DMS79 treated with DMSO at 0.1 percent for 48 hours (cell line): ENCODE measurements around the gene AUTS2.

Experiments used
- DNase-seq: peaks from one replicate; lab custom pipeline; 2025; lab: John Stamatoyannopoulos, UW

The AUTS2 gene

DNA sequence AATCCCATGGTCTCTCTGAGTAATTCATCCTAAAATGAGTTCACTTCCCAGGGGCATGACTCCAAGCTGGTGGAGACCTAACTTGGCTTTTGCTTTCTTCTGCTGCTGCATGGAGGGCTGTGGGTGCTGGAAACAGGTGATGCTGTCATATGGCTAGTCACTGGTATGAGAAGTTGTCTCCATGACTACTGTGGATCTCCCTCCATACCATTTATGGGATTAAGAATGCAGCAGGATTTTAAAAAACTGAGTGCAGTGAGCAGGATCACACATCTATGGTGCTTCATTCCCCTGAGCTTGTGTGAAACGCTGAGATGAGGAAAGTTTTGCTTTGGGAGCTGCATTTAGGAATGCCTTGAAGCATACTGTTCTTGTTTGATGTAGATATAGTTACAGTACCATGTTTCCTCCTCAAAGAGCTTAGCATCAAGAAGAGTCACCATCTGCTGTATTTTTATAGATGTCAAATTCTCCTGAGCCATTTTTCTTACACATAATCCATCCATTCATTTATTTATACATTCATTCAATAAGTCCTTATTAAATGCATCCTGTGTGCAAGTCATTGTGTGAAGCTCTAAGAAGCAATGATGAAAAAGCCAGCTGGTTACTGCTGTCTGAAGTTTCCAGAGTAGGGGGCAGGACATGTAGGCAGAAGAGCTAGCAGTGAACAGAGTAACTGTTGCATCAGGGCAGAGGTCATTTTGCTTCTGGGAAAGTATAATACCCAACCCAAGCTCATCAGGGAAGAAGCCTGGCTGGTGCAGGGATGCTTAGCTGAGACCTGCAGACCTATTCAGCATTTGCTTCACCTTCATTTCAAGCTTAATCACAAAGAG lies 534.8 kb downstream of the AUTS2 start:
- no peak for DNase-seq

DNA sequence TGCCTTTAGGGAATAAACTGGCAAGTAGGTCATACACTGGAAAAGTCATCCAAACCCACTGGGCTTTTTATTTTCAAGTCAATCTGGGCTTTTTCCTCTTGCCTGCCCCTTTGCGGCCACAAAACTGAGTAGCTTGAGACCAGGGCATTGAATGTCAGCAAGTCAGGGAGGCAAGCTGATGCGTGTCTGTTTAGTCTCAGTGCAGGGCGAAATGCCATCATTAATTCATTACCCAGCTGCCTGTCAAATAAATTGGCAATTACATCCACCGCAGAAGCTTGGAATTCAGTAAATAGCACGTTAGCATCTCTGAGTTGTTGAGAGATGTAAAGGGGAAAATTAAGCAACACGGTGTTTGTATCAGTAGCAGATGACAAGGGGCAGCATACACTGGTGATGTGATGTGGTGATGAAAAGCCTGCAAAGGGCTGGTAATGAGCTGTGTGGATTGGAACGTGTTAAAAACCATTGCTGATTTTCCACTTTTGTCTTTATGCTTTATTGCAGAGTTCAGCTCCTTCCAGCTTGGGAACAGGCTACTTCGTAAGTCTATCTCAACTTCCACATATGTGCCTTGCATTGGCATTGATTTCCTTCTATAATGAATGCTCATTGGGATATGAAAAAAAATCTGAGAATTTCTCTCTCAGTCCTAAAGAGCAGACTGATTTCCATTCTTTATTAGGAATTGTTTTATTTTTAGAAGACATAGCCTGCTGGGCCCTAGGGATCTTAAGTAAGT lies 535.9 kb downstream of the AUTS2 start:
- DNase-seq, result no peak

DNA sequence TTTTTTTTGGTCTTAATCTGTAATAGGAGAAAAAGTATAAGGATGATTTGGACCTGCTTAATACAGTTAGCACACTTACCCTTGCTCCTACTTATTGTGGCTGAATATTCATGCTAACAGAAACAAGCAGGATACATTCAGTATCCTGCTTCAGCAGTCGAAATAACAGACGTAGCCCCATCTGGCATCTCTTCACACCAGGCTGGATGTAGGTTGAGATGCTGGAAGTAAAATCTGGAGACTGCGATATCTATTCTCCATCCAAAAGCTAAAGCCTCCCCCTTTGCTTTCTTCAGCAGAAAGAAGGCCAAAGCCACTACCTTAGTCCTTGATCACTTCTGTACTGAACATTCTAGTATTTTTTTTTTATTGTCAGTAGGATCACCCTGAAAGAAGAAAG lies 537.4 kb downstream of the AUTS2 start:
- no peak for DNase-seq

DNA sequence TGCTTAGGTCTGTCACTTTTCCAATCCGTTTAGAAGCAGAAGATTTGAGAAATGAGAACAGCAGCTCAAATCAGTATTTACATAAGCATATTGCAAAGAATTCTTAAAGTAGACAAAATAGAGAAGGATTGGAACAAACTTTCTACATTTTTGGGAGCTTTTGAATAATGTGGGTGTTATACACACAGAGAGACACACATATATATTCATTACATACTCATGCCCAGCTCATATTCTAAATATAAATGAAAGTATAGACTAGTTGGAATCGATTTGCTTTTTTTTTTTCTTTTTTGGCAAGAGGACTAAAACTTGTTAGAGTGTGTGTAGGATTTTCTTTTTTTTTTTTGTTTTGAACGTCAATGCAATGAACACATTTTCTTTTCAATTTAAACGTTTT lies 538.9 kb downstream of the AUTS2 start:
- no peak for DNase-seq

DNA sequence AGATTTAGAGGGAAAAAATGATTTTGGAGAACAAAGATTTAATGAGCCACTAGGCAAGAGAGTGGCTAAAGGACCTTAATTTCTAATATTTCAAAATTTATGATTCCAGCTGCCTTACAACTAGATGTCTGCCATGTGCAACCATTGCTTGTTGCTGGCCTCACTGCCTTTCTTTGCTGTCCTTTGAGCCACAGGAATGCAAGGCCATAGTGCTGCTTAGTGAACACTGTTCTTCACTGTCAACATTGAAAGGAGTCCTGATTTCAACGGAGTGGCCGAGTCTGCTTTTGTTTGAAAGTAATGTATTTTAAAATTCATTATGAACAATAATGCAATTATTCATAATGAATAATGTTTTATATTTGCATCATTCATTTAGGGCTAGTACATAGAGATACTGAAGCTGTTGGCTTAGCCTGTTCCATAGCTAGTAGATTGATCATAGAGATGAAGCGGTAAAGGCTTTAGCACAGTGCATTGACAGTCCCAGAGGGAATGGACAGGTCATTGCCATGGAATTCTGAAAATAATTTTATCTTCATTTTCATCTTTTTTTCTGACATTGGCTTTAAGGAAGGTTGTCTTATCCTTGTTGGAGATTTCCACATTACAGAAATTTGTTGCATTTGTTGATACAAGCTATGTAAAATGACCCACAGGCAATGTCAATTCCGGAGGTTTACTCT lies 544.1 kb downstream of the AUTS2 start:
- no peak for DNase-seq

DNA sequence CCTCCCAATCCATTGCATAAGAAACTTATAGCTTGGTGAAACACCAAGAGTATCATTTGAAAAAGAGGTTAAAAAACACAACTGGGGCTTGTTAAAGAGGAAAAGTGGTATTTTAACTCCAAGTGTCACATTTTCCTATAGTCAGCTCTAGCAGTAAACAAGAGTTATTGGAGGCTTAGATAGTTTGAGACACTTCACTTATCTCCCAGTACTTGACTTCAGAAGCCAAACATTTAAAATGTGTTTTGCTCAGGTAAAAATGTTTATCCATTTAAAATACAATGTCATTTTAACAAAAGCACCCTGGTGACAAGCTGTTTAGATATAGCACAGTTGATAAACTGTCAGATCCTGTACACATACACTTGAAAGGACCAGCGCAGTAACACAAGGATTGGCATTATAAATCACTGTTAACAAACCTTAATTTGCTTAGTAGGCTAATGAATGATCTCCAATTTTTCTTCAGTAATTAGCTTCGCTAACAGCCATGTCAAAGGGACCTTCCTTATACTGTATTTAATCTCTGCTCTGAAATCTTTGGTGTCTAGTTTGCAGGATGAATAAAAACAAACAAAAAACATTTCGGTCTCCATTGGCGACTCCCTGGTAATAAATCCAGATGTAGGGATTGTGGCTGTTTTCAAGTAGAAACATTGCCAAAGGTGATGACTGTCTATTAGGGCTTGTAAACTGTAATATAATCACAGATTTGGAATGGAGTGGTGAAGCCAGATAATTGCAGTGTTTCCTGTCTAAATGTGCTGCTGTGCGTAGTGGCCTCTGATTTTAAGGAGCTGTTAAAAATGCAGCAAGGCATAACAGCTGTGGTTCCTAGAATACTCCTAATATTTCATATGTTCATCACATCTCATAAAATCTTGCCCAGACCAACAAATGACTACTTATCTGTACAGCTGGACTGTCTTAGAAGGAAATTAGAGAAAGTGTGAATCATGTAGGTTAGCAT lies 545.1 kb downstream of the AUTS2 start:
- DNase-seq, result peak; percentile 86

DNA sequence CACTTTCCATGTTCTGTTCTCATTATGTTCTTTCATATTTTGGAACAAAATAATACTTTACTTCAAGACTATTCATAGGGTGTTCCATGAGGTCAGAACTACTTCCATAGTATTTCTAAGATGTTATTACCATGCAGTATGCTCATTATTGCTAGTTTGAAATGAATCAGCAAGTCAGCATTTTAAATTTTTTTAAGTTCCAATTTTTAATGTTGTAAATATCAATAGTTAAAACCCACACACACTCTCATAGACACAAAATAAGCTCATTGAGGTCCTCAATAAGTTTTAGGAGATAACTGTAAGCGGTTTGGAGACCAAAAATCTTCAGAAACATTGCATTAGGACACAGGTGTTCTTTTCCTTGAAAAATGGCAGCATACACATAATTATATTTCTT lies 550.7 kb downstream of the AUTS2 start:
- no peak for DNase-seq

DNA sequence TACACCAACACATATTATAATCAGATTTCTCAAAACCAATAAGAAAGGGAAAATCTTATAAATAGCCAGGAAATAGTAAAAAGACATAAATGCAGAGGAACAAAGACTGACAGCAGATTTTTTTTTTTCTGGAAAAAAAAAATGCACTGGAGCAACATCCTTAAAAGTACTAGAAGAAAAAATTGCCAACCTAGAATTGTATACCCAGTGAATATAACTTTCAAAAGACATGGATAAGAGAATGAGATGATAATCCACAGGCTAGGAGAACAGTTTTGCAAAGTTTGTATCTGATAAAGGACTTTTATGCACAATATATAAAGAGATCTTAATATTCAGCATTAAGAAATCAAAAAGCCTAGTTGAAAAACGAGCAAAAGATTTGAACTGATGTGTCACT lies 554.0 kb downstream of the AUTS2 start:
- DNase-seq, result no peak

DNA sequence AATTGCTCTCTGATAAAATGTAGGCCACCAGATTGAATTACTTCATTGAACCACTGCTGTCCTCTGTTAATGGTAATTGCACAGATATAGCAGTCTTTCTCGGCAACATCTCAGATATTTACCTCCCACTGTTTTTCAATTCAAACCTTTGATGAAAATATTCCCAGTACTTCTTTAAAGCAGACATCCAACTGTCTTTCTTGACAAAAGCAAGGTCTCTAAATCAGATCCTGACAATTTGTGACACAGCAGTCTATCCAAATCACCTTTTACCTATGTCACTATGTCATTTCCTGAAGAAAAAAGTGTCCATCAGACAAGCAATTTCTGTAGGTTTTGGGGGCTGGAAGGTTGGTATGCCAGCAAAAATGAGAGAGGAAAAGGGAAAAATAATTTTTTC lies 555.7 kb downstream of the AUTS2 start:
- no peak for DNase-seq

DNA sequence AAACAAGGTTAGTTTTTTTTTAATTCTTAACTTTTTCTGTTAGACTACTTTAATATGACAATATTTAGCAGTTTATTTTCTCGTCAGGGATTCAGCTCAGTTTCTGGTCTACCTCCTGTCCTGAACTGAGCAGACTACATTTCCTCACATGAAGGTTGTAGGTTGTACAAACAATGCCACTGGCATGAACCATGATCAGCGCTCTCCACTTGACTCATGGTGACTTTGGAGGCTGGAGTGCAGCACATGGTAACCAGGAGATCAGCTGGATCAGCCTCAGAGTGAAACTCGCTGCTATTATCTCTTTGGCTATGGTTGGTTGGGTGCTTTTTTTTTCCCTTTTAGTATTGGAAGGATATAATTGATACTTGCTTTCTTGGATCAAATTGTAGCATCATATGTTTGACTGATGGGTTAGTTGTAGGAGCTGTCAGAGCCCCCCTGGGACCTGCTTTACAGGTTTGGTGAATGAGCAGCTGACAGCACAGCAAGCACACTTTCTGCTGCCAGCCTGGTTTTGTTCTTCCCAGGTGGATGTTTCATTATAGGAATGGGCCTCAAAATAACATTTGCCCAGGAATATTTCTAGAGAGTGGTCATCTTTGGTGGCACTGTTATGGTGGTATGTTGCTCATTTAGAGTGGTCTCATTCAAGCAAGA lies 556.4 kb downstream of the AUTS2 start:
- no peak for DNase-seq

DNA sequence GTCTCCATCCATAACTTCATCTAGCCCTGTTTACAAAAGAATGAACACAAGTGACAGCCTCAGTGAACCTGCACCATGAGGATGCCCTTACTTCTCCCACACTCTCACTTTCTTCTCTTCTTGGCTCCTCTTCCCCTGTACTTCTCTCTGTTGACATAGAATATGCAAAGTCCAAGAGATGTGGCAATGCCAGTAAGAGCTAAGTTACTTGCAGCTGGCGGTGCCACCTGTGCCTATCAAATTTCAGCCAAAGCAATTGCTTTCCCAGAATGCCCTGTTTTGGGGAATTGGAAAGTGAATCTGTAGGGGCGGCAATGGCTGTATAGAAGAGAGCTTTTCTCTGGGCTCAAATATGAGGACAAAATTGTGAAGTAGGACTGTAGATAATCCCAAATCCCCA lies 557.8 kb downstream of the AUTS2 start:
- no peak for DNase-seq

DNA sequence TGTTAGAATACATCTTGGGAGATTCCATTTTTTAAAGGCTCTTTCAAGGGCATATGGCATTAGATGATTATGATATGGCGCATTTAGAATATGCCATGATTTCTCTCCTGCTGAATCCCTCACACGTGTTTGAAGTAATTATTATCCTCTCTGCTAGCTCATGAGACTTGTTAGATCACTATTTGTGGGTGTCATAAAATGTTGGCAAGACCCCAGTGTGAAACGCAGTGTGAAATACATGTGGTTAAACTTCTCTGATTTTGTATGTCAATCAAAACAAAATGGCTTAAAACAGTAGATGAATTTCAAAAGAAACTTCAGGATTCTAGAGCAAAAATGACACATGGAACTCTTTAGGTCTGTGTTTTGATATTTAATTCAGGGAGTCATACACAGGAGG lies 560.8 kb downstream of the AUTS2 start:
- DNase-seq, result no peak

DNA sequence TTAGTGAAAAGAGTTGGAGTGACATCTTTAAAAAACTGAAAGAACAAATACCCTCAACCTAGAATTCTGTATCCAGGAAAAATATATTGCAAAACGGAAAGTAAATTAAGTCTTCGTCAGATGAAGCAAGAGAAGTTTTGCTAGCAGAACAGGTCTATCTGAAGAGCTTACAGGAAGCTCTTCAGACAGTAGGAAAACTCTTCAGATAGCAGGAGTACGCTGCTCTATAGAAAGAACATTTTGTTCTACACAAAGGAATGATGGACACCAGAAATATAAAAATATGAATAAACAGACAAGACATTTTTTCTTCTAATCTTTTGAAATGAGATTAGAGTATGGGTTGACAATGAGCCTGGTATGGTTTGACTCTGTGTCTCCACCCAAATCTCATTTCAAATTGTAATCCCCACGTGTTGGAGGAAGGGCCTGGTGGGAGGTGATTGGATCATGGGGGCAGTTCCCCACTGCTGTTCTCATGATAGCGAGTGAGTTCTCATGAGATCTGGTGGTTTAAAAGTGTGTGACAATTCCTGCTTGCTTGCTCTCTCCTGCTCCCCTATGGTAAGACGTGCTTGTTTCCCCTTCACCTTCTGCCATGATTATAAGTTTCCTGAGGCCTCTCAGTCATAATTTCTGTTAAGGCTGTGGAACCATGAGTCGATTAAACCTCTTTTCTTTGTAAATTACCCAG lies 567.3 kb downstream of the AUTS2 start:
- DNase-seq, result no peak

DNA sequence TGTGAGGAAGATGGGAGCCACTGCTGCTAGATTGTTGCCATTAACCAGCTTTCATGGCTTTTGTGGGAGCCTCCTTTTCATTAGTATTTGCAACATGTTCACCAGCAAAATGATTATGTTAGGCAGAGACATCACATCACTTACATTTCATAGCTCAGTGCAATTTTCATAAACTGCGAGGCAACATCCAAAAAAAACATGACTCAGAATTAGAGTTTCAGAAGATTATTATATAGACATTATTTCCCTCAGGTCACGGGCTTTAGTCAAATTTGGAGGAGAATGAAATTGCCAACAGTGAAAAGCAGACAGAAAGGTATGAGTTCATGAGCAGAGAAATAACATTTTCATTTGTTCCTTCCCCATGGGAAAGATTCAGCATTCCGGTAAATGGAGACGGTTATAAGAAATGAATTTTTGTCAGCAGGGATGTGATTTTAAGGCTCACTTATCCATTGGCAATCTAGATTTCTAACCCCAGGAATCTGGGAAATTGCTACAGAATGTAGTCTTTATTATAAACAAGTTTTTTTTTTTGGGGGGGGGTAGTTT lies 573.2 kb downstream of the AUTS2 start:
- no peak for DNase-seq

DNA sequence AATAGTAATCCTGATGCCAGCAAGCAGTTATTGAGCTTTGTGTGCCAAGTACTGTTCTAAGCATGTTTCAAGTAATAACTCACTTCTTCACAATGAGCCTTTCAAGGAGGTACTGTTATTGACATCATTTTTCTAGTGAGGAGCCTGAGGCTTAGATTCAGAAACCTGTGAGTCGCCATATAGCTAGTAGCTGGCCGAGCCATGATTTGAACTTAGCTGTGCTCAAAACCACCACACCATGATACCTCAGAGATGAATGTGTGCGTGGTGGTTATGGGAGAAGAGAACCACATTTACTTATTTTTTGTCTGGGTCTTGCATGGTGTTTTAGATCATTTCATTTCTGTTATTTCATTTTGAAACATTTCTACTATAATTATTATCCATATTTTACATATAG lies 578.9 kb downstream of the AUTS2 start:
- DNase-seq, result no peak

DNA sequence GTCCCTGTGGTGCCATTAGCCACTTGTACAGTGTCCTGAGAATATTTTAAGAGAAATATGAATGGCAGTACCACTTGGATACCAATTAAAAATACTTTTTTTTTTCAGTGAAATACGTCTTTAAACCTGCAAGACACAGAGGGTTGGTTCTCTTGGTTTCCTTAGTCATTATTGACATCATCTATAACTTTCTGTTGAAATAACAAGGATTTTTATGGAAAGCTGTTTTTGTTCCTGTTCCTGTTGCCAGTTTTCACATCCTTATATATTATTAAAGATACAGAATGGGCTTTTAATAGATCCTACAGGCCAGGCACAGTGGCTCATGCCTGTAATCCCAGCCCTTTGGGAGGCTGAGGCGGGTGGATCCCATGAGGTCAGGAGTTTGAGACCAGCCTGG lies 579.9 kb downstream of the AUTS2 start:
- no peak for DNase-seq

DNA sequence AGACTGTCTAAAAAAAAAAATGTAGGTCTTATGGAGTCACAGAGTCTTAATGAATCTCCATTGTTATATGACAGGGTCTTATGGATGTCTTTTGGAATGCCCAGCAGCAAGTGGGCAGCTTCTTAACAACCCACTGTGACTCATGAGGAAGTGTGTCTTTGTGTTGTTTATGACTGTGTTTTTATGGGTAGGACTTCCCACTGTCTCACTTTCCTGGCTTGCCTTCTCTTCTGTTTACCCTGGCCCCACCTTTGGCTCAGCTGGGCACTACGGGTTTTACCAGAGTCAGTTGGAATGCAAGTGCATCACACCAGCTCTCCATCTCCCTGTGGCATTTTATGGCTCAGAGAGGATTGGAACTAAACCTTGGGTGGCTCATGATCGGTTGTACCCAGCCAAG lies 580.5 kb downstream of the AUTS2 start:
- no peak for DNase-seq

DNA sequence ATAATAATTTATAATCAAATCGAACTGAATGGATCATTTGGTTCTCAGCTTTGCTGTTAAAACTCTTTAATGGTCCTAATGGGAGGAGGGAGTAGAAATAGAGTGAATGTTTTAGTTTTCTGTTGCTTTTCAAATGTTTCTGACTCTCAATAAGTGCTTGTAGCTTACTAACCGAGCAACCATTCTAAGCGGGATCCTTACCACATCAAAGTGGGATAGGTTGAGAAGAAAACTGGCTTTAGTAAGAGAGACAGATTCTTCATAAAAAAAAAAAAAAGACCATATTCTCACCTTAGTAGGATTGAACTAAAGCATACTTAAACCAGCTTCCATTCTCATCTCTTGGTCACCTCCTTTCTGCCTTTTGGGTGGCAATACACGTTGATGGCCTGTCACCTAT lies 584.2 kb downstream of the AUTS2 start:
- DNase-seq, result no peak

DNA sequence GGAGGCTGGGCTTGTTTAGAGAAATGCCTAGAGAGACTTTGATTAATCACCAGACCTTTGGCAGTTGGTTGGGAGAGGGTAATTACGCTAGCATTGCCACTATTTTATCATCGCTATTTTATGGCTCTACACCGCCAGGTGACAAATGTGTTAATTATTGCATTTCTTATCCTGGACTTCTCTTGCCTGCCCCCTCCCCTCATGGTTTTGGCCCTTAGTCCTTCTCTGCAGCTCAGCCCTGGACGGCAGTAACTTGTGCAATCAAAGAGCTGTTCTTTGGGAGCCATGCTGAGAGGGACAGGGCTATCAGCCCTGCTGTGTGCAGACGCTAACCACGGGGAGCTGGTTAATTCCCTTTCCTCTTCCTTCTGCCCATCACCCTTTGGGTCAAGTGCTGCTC lies 585.0 kb downstream of the AUTS2 start:
- no peak for DNase-seq

DNA sequence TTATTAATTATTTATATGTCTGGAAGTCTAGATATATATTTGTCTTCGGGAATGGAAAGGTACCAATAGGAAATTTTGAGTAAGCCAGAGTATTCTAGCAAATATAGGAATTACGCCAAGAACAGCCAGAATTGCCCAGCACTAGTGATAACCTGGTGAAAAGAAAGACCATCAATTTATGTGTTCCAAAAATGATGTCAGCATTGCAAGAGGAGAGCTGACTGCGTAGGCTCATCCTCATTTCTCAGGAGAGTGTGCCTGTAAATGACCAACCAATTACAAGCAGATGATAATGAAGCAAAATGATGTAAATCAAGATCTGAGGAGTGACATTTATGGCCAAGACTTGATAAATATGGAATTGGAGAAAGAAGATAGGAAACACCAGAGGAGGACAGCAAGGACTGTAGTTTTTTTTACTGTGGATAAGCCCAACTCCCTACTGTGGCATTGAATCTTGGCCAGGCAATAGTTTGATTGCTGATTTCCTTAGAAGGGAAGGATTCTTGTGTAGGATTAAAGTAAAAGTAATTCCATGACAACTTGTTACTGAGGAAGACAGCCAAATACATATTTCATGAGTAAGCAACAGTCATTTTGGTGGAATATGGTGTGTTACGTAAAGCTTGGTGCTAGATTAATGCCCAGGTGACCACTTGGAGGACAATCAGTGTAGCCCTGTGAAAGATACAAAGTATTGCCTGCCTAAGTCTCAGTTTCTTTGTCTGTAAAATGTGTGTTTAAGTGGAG lies 590.8 kb downstream of the AUTS2 start:
- no peak for DNase-seq
